Measurements from ENCODE around the gene FAM72B. TPM values are rescaled to one million over a fixed set of nuclear protein-coding genes. Genes with fewer than 3 reads are reported as not detected.
"Not testable (repeated sequence)": the region's sequence is repeated elsewhere in the genome, so short reads cannot be mapped to it uniquely, and the experiment has no call there.

The FAM72B gene
- total and polyA plus RNA-seq, 2 of the 4 experiments (the other 2 are of a cell fraction): 1.6 to 2.2 TPM

DNA sequence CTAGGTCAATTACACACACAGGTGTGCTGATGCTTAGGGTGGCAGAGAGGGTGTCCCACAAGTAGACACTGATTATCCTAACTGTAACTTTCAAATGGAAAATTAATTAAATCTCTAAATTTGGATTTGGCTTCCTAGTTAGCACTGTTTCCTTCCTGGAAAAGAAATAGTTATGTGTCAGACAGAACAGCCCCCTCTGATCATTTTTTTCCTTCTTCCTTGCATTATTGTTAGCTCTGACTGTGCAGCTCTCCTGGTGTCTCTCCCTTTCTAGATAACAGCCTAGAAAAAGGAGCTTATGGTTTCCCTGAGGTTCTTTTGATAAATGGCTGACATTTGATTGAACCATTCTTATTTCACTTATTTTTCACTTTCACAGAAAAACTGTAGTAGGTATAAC, 31.4 kb downstream of the FAM72B start:
- H2AK5ac ChIP-seq (ENCODE audit: low read depth, low read length); H3K56ac ChIP-seq (ENCODE audit: extremely low read depth, insufficient read depth, low read length); H3K27me3 ChIP-seq (ENCODE audit: control insufficient read depth, insufficient read depth, low read length); H3K9me1 ChIP-seq (ENCODE audit: insufficient read depth, low read length); intact Hi-C loops (cut with micrococcal nuclease); H2BK15ac ChIP-seq (ENCODE audit: low read depth, low read length); H3K14ac ChIP-seq (replicated peaks; ENCODE audit: low read depth, low read length); in situ Hi-C loops (cut with MboI; ENCODE audit: low sequenced_read_pairs); DNase-seq; H3K4me3 ChIP-seq (ENCODE audit: insufficient read depth, low read depth, low read length); H3K36me3 ChIP-seq (ENCODE audit: control insufficient read depth, insufficient read depth, low read length); H2BK5ac ChIP-seq (ENCODE audit: low read depth, low read length, poor library complexity, severe bottlenecking); H3K4me1 ChIP-seq (ENCODE audit: control insufficient read depth, insufficient read depth, low read length); CTCF ChIA-PET; H4K8ac ChIP-seq (ENCODE audit: low read depth in 2 of 2, low read length in 2 of 2); H3K23ac ChIP-seq (ENCODE audit: low read depth, low read length); H2BK20ac ChIP-seq (ENCODE audit: low read depth, low read length); H3K4ac ChIP-seq (ENCODE audit: low read depth, low read length); H3K79me1 ChIP-seq (ENCODE audit: low read depth in 1 of 2, low read length in 2 of 2); H3K9ac ChIP-seq (ENCODE audit: low read depth, low read length); H3K27ac ChIP-seq (ENCODE audit: insufficient read depth, low read length); dilution Hi-C loops (cut with HindIII; ENCODE audit: low sequenced_read_pairs, unreplicated experiment); H4K20me1 ChIP-seq (ENCODE audit: insufficient read depth, low read length); H3K4me2 ChIP-seq (ENCODE audit: low read depth, low read length); BruUV-seq (replicated peaks); H3K18ac ChIP-seq (ENCODE audit: low read depth, low read length); ATAC-seq (ENCODE audit: low read depth); H4K5ac ChIP-seq (ENCODE audit: low read depth, low read length); POLR2A ChIA-PET (ENCODE audit: unreplicated experiment); H2AK9ac ChIP-seq (replicated peaks; ENCODE audit: low read depth, low read length, poor library complexity); H2BK120ac ChIP-seq (ENCODE audit: low read depth, low read length); H3K9me3 ChIP-seq (ENCODE audit: control insufficient read depth, insufficient read depth, low read length); H4K91ac ChIP-seq (ENCODE audit: insufficient read depth, low read depth, low read length); H2AFZ ChIP-seq (replicated peaks; ENCODE audit: low read length, poor library complexity): not testable (repeated sequence)

DNA sequence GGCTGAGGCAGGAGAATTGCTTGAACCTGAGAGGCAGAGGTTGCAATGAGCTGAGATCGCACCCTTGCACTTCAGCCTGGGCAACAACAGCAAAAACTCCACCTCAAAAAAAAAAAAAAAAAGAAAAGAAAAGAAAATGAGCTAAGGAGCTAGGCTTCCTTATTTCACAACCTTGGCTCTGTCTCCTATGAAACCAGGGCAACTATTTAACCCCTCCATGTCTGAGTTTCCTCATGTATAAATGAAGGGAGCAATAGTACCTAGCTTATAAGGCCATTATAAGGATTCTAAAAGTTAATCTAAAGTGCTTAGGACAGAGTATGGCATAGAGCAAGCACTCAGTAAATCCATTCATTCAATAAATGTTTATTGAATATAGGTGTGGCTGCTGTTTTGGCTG, 32.8 kb downstream of the FAM72B start:
- H3K4me2 ChIP-seq (ENCODE audit: low read depth, low read length); H2BK15ac ChIP-seq (ENCODE audit: low read depth, low read length); H3K4me1 ChIP-seq (ENCODE audit: control insufficient read depth, insufficient read depth, low read length); H2AK5ac ChIP-seq (ENCODE audit: low read depth, low read length); H3K27me3 ChIP-seq (ENCODE audit: control insufficient read depth, insufficient read depth, low read length); H4K5ac ChIP-seq (ENCODE audit: low read depth, low read length); H3K4me3 ChIP-seq (ENCODE audit: insufficient read depth, low read depth, low read length); POLR2A ChIA-PET (ENCODE audit: unreplicated experiment); H2BK5ac ChIP-seq (ENCODE audit: low read depth, low read length, poor library complexity, severe bottlenecking); H3K4ac ChIP-seq (ENCODE audit: low read depth, low read length); H3K56ac ChIP-seq (ENCODE audit: extremely low read depth, insufficient read depth, low read length); H3K27ac ChIP-seq (ENCODE audit: insufficient read depth, low read length); H4K8ac ChIP-seq (ENCODE audit: low read depth in 2 of 2, low read length in 2 of 2); BruUV-seq (replicated peaks); H3K14ac ChIP-seq (replicated peaks; ENCODE audit: low read depth, low read length); H3K9me3 ChIP-seq (ENCODE audit: control insufficient read depth, insufficient read depth, low read length); H2AK9ac ChIP-seq (replicated peaks; ENCODE audit: low read depth, low read length, poor library complexity); H3K9ac ChIP-seq (ENCODE audit: low read depth, low read length); H2BK20ac ChIP-seq (ENCODE audit: low read depth, low read length); H2AFZ ChIP-seq (replicated peaks; ENCODE audit: low read length, poor library complexity); H3K36me3 ChIP-seq (ENCODE audit: control insufficient read depth, insufficient read depth, low read length); H4K91ac ChIP-seq (ENCODE audit: insufficient read depth, low read depth, low read length); intact Hi-C loops (cut with micrococcal nuclease); H4K20me1 ChIP-seq (ENCODE audit: insufficient read depth, low read length); H3K9me1 ChIP-seq (ENCODE audit: insufficient read depth, low read length); in situ Hi-C loops (cut with MboI; ENCODE audit: low sequenced_read_pairs); CTCF ChIA-PET; DNase-seq; H3K79me1 ChIP-seq (ENCODE audit: low read depth in 1 of 2, low read length in 2 of 2); dilution Hi-C loops (cut with HindIII; ENCODE audit: low sequenced_read_pairs, unreplicated experiment); H3K18ac ChIP-seq (ENCODE audit: low read depth, low read length); H2BK120ac ChIP-seq (ENCODE audit: low read depth, low read length); H3K23ac ChIP-seq (ENCODE audit: low read depth, low read length): not testable (repeated sequence)
- ATAC-seq (ENCODE audit: low read depth): peak; percentile 38; the same call in 1 of the 2 replicates
- no CpG with 5 or more reads among the region's 1 CpG for WGBS, 2 experiments (ENCODE audit: extremely low coverage in 2 of 2, insufficient read length in 1 of 2)
